CD4-positive, alpha-beta T cell treated with Interleukin-2 at 100 ng/mL for 4 hours (primary cell): ENCODE measurements around the gene ADAM22.

Source experiments
- DNase-seq: peaks from one replicate; pipeline ENCODE4 v3.0.0-alpha.2; 2020; ENCODE audit warnings: low spot score

Gene ADAM22

DNA sequence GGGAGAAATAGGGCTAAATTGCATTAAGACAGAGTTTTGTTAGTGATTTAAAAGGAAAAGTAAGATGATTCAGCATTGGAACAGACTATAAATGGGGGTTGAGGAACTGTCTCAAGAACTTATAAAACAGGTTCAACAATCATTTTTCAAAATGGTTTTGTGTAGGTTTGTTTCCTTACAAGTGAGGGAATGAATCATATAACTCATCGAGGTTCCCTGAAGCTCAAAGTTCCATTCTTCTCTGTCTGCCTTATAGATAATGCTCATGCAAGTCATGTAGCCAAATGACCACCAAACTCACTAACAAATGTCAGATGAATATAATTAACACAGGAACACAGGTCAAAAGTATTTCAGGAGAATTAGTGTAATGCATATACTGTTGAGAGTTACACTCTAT lies 27.7 kb downstream of the ADAM22 start:
- no peak for DNase-seq

DNA sequence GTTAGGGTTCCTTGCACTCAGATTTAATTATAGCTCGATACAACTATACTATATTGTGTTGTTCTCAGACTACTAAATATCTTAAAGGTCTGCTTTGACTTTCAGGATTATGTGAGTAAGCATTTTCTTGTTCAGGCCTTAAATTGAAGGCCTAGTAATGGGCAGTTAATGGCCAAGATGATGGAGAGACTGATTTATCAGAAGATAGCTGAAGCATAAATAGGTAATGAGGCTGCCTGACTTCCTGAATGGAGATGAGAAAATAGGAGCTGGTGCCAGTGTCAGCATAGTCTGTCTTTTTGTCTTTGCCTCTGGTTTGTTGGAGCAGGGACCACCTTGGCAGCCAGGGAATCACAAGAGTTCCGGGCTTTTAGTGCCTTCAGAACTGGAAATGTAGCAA lies 32.2 kb downstream of the ADAM22 start:
- DNase-seq: no peak

DNA sequence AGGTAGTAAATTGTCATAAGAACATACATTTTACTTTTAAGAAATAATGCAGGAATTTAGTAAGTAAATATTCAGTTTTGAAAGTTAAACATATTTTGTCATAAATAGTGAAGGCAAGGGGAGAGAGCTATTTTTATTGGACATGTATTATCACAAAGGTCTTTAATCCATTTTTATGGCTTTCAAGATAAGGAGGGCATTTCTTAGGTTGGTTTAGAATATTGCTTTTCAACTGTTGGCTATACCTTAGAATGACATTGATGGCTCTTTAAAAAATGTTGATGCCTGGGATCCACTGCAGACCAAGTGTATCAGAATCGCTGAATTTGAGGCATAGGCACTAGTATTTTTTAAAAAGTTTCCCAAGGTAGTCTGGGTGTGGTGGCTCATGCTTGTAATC lies 34.0 kb downstream of the ADAM22 start:
- DNase-seq: no peak

DNA sequence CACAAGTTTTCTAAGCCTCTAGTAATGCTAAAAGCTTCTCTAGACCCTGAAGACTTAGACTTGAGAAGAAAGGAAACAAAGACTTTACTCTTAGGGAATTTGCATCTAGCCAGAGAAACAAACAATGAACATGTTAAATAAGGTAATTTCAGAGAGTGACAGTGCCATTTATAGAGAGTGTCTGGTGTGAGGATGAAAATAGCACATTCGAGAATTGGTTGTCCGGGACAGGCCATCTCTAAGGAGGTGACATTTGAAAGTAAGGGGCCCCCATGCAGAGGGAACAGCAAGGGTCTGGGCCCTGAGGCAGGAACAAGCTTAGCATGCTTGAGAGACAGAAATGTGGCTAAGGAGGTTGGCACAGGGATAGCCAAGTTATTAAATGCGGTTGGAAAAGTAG lies 48.1 kb downstream of the ADAM22 start:
- no peak for DNase-seq

DNA sequence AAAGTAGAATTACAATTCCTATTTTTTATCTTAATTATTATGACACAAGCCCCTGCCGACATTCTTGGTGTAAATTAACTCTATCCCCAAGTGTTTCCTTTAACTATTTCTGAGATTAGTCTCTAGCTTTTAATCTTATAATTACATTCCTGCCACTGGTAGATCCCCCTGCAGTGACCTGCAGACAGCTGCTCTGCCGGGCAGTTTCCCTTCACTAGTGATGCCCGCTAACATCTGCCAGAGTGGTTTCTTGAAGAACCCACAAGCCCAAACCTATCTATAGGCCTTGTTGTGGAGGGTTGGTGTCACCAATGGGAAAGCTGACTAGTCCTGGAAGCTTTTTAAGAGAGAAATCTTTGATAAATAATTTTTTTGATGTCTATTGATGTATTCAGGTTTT lies 50.0 kb downstream of the ADAM22 start:
- no peak for DNase-seq

DNA sequence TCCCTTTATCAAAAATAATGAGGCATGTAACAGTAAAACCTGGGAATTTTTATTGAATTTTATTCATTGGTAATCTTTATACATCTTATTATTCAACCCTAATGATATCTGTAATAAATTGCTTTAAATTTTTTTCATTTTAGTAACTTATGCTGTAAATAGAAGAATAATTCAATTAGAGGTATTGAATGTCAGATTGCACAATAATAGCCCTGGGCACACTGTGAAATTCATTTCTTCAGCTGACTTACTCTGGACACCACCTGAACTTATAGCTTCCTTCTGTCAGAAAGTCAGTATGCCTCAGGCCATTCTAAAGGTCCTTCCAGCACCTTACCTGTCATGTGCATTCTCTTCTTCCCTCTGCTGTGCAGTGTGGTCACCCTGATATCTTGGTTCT lies 59.2 kb downstream of the ADAM22 start:
- no peak for DNase-seq

DNA sequence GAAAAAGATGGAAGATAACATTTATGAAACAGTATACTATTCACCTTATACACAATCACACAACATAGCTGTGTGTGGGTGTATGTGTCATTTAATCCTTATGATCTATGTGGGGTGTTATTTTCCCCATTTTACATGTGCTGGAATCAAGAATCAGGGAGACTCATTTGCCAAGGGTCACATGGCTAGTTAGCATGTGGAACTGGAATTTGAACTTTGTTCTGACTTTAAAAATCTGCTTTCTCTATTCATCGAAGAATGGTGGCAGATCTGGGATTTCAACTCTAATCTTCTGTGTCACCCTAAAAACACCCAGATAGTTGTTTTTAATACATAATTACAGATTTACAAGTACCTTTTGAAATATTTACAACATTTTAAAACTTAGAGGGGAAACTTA lies 65.2 kb downstream of the ADAM22 start:
- DNase-seq: no peak

DNA sequence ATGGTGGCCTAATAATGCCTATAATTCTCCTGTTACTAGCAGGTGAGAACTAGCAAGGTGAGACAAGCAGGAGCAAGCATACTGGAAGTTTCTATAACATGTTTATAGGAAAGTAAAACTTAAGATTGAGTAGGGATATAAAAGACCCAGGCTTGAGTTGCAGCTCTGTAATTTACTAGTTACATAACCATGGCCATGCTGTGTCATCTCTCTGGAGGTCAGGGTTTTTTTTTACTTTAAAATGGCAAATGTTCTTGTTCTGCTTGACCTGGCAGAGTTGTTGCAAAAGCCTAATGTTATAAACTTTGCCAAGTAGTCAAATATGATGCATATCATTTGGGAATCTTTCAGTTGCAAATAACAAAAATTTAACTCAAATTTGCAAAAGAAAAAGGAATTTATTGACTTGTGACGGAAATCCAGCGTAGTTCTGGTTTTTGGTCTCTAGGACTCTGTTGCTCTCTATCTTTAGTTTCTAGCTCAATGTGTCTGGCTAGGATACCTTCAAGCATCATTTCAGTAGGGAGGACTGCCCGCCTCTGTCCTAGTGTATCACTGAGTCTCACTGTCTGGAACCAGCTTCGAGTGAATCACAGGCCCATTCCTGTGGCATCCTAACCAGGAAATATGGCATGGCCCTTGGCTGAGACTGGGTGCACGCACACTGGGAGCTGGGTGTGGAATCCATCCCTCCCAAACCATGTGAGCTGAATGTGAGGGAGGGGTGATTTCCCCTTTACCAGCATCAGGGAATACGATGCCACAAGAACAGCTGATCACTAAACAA lies 67.9 kb downstream of the ADAM22 start:
- no peak for DNase-seq

DNA sequence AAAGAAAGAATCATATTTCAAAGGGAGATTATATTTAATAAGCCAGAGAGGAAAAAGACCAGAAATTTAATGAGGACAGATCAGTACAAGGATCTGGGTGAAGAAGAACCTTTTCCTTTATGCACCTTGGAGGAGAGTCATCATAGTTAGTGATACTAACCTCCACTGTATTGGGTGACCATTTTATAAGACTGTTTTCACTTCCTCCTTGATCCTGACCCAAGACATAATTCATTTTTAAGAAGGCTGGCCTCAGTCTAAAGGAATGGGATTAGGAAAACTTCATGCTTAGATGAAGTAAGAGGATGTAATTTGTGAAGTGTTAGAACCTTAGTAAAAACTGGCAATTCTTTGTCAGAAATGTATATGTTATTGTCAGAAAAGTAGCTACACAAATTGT lies 68.6 kb downstream of the ADAM22 start:
- no peak for DNase-seq

DNA sequence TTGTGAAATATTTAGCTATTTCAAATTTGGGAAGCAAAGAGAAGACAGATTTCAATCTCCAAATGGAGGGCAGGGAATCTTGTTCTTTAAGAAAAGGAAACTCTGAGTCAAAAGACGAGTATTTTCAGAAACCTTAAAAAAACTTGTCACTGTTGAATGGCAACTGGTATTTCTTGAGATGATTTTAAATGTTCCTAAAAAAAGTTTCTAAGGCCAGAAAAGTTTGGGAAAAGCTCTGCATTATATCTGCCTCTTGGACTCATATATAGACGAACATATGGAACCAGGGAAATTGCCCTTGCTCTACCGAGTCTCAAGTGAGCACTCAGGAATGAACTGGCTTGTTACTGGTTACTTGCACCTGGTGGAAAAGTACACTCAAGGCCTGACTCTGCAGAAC lies 69.5 kb downstream of the ADAM22 start:
- DNase-seq: no peak

DNA sequence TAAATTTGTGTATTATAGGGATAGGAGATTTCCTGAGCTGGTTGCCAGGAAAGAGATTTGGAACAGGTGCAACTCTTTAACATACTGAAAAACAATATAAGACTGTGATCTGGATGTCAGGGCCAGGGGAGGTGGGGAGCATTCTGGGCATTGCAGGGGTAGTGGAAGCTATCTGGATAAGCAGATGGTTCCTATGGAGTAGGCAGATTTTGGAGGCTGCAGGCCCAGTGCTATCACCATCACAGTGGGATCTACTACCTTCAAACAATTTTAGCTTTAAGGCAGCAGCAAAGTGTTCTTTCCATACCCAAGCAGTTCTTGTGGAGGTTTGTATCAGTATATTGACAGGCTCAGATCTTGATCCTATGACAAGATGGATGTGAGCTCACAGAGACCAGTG lies 71.1 kb downstream of the ADAM22 start:
- no peak for DNase-seq

DNA sequence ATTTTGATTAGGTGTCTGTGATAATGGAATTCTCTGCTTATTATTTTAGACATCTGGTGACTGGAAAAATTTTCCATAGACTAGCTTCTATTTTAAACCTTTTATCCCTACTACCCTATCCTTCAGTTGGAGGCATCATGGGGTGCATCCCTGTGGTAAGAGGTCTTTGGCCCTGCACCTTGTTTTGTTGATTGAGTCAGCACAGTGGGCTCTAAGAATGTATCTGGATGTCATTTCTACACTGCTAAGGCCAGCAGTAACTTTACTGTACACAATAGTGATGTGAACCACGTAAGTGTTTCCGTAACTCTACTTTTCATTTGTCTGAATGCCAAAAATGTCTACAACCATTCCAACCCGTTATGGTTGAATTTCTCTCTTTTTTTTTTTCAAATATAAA lies 75.6 kb downstream of the ADAM22 start:
- DNase-seq: no peak

DNA sequence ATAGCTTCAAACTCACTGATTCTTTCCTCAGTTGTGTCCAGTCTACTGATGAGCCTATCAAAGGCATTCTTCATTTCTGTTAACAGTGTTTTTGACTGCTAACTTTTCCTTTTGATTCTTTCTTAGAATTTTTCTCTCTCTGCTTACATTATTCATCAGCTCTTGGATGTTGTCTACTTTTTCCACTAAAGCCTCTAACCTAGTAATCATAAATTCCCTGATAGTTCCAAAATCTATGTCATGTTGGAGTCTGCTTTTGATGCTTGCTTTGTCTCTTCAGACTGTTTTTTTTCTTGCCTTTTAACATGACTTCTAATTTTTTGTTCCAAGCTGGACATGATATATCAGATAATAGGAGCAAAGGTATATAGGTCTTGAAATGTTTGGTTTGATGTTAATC lies 78.0 kb downstream of the ADAM22 start:
- no peak for DNase-seq

DNA sequence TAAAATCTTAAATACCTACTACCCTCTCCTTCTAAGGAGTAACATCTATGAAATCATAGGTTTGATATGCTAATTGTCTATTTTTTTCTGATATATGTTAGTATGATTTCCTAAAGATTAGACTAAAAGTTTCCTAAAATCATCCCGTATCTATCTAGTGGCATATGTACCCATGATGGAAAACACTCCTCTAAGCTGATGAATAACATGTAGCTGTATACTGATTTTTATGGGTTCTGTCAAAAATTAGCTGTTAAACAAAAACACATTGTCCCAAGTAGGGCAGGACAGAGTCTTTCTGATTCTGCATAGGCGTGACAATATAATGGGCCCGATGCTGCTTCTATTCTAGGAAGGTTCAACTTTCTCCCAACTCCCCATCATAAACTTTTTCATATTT lies 79.9 kb downstream of the ADAM22 start:
- no peak for DNase-seq

DNA sequence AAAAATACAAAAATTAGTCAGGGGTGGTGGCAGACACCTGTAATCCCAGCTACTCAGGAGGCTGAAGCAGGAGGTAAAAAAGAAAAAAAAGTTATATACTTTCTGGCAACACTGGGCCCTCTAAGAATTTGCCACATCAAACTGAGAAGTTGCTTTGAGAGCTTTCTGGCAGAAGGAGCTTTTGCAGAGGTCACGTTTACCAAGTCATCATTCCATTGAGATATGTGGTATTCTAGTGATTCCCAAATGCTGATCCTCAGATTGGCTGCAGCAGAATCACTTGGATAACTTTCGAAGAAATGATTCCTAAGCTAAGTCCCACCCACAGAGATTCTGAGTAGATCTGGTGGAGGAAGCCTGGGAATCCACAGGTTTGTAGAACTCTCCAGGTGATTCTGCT lies 80.5 kb downstream of the ADAM22 start:
- DNase-seq: no peak

DNA sequence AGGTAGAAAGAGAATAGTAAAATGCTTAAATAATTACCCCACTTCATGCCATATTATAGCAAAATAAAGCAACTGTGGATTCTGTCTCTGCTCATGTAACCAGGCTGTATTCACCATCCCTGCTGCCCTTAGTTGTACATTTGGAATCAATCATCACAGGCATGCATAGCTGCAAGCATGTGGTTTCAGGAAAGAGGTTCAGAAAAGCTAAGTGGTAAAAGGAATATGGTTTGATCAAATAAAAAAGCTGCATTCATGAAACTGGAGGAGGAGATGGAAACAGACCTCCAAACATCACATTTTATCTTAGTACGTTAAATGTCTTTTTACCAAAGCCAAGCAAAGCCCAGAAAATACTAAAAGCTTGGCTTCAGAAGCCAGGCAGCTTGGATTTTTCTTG lies 81.3 kb downstream of the ADAM22 start:
- no peak for DNase-seq

DNA sequence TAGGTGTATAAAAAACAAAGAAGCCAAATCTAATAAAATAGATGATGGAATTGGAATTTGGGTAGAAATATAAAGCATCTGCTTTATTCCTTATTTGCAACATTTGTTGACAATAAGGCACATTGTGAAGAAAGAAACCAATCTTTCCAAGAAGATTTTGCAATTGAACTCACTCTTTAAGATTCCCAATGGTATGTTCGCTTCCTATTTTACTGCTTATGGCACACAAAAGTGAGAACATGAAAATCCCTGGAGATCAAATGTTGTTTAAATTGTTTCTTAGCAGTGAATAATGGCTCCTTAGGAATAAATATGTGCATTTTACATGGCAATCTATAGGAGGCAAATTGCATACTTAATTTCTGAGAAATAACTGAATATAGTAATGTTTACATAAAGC lies 84.5 kb downstream of the ADAM22 start:
- no peak for DNase-seq

DNA sequence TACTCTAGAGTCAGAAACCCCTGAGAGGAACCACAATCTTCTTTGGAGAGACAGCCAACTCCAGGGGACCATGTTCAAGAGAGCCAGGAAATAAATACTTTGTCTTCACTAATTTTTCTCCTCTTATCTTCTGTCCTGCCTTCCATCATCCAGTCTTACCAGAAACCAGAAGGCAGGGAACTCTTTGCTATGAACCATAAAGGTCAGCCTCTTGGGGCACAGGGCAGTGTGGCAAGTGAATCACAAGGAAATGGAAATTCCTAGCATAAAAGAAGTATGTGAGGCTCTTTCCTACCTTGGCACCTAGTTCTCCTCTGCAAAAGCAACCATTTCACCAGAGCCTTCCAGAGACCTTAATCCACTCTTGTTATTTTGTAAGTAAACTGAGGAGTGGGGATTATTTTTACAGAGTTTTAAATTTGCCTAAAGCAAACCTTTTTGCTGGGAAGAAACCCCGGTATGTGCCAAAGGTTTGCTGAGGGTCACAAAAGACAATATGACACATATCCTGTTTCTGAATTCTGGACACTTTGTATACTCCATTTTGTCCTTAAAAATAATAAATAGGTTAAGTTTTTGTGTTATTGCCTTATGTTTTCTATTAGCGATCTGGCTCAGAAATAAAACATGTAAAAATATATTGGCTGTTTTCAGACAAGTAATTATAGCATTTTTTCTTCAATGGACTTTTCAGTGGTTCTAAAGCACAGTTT lies 87.1 kb downstream of the ADAM22 start:
- no peak for DNase-seq

DNA sequence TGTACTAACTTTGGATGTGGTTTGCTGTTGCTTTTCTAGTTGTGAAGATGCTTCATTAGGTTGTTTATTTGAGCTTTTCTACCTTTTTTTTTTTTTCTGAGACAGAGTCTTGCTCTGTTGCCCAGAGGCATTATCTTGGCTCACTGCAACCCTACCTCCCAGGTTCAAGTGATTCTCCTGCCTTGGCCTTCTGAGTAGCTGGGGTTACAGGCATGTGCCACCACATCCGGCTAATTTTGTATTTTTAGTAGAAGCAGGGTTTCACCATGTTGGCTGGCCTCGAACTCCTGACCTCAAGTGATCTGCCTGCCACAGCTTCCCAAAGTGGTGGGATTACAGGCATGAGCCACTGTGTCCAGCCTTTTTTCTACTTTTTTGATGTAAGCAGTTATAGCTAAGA lies 93.7 kb downstream of the ADAM22 start:
- no peak for DNase-seq

DNA sequence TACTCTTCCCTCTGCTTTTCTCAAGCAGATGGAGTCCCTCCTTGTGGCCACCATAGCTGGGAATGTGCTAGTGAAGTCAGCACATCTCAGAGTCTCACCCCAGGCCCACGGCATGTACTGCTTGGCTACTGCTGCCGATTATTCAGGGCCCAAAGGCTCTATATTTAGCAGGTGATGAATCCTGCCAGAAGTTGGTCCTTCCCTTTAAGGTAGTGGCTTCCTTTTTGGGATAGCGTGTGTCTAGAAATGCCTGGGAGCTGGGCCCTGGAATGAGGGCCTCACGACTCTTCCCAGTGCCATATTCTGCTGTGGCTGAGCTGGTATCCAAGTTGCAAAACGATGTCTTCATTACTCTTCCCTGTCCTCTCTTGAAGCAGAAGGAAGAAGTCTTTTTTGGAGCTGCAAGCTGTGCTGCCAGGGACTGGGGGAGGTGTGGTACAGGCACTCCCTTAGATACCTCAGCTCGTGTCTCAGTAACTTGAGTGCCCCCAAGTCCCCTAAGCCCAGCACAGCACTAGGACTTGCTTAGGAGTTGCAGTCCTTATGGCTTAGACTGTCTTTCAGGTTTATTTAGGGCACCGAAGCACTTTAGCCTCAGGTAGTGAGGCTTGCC lies 100.1 kb downstream of the ADAM22 start:
- no peak for DNase-seq

DNA sequence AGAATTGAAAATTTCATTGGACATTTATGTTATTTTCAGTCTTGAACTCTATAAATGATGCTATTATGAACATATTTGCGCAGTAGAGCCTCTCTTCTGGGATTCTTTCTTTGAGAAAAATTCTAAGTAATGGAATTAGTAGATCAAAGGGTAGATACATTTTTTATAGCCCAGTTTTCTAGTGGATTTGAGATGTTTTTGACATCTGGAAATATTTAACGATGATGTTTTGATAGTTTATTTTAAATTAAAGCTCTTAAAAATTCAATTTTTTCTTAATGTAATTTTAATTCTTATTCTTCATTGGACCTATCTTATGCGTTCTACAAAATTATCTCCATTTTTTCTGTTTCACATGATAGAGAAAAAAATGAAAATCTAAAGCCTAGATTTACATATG lies 103.0 kb downstream of the ADAM22 start:
- DNase-seq: no peak

DNA sequence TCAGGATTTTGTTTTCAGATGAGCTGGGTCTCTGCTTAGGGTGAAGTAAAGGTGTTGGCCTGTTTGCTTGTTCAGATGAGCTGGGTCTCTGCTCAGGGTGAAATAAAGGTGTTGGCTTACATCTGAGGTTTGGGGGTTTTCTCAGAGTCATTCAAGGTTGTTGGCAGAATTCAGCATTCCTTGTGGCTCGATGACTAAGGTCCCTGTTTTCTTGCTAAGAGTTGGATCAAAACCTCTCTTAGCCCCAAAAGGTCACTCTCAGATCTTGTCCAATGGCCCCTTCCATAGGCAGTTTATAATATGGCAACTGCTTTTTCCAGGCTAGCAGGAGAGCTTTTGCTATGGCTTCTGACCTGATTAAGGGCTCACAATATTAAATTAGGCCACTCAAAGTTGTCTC lies 106.6 kb downstream of the ADAM22 start:
- DNase-seq: no peak

DNA sequence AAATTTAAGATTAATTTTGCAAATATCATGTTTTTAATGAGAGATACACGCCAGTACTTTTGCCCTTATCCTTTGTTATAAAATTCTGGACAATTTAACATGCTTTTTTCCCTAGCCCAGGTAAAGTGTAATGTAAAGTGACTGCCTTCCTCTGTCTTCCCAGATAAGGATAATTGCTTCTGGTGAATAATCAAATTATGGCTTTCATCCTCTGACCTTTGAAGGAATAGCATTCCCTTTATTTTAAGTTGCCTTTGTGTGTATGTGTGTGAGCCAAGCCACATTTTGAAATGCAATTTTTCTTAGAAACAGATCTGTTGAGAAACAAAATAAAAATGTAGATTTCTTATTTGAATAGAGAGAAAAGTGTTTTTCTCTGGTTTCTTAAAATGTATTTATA lies 107.5 kb downstream of the ADAM22 start:
- DNase-seq: no peak

DNA sequence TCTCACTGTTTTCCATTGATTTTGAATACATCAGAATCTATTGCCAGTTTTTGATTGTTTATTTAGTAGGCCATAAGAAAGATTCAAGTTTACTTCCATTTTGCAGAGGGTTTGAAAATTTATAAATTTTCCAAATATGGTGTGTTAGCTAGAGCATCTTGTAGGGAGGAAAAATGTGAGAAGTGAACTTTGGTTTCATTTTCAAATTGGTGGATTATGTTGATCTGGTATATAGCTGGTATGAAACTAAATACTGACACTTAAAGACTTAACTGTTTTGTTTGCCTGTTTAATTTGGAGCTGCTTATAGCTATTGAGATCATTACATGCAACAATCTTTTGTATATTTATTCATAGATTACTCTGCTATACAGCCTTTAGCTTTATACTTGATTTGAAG lies 108.1 kb downstream of the ADAM22 start:
- DNase-seq: no peak
